ENCODE measurements around the gene PDE7B. TPM values are rescaled to one million over a fixed set of nuclear protein-coding genes. Genes with fewer than 3 reads are reported as not detected.

PDE7B gene
- total and polyA plus RNA-seq, 2 experiments from 2014 or later: 3.1 to 6.8 TPM

- Histone ChIP-seq H3K4me3 (no peak overlapping the region), H3K9me2 (ENCODE audit: insufficient read depth) (no peaks in the 10 kb centered on the region), H3K79me2 (ENCODE audit: insufficient read depth) (peaks cover 53% of the 10 kb centered on the region), H2AFZ (peak overlapping the region; percentile 79), H4K20me1 (ENCODE audit: insufficient read depth) (no peaks in the 10 kb centered on the region), H3K9ac (no peak overlapping the region), H3K27me3 (replicated peaks; ENCODE audit: insufficient read depth) (no peaks in the 10 kb centered on the region), H3K4me2 (ENCODE audit: unreplicated experiment) (peak overlapping the region; percentile 14), H3K27ac (peak overlapping the region; percentile 19; the same call in 1 of the 2 replicates), H3K4me1 (ENCODE audit: insufficient read depth) (peaks cover 15% of the 10 kb centered on the region), H3F3A (ENCODE audit: insufficient read depth) (no peaks in the 10 kb centered on the region), H3K9me3 (ENCODE audit: low read depth) (no peaks in the 10 kb centered on the region), H3K36me3 (ENCODE audit: low read depth) (no peaks in the 10 kb centered on the region)
- DNase-seq: no peak
- in situ Hi-C loops (cut with MboI): no loop called here
- TF ChIP-seq EZH2phosphoT487 (IDR thresholded peaks at IDR 0.05; ENCODE audit: insufficient read depth, low read depth): no peak
- TF ChIP-seq EZH2 (IDR thresholded peaks at IDR 0.05; ENCODE audit: insufficient read depth, poor library complexity, severe bottlenecking): no peak
- 78 to 80% methylated on average over 12 of the region's 12 CpGs for WGBS, 2 experiments (ENCODE audit: low coverage in 1 of 2, low lambda C conversion rate in 2 of 2, missing lambda C conversion rate in 2 of 2)
Measured at GRCh38 chr6:136051140-136051775, 199.8 kb downstream of the PDE7B start.

GRCh38 chr6:136052031-136052430, 200.5 kb downstream of the PDE7B start:
- in situ Hi-C loops (cut with MboI): no loop called here
- H4K20me1 ChIP-seq (ENCODE audit: insufficient read depth): no peaks in the 10 kb centered on the region
- H3K9me3 ChIP-seq (ENCODE audit: low read depth): no peaks in the 10 kb centered on the region
- H3K36me3 ChIP-seq (ENCODE audit: low read depth): no peaks in the 10 kb centered on the region
- H3K4me3 ChIP-seq: no peak overlapping the region
- peaks cover 59% of the 10 kb centered on the region for H3K79me2 ChIP-seq (ENCODE audit: insufficient read depth)
- peaks cover 15% of the 10 kb centered on the region for H3K4me1 ChIP-seq (ENCODE audit: insufficient read depth)
- DNase-seq: no peak
- H3K27me3 ChIP-seq (replicated peaks; ENCODE audit: insufficient read depth): no peaks in the 10 kb centered on the region
- no peak overlapping the region for H3K9ac ChIP-seq
- H3K4me2 ChIP-seq (ENCODE audit: unreplicated experiment): no peak overlapping the region
- no peaks in the 10 kb centered on the region for H3K9me2 ChIP-seq (ENCODE audit: insufficient read depth)
- H2AFZ ChIP-seq: no peak overlapping the region
- 67 to 69% methylated on average over 2 of the region's 2 CpGs for WGBS, 2 experiments (ENCODE audit: low coverage in 1 of 2, low lambda C conversion rate in 2 of 2, missing lambda C conversion rate in 2 of 2)
- TF ChIP-seq EZH2 (IDR thresholded peaks at IDR 0.05; ENCODE audit: insufficient read depth, poor library complexity, severe bottlenecking) (no peak), EZH2phosphoT487 (IDR thresholded peaks at IDR 0.05; ENCODE audit: insufficient read depth, low read depth) (no peak)
- no peaks in the 10 kb centered on the region for H3F3A ChIP-seq (ENCODE audit: insufficient read depth)
- no peak overlapping the region for H3K27ac ChIP-seq

- no peak for TF ChIP-seq EZH2phosphoT487 (IDR thresholded peaks at IDR 0.05; ENCODE audit: insufficient read depth, low read depth)
- no peak for TF ChIP-seq EZH2 (IDR thresholded peaks at IDR 0.05; ENCODE audit: insufficient read depth, poor library complexity, severe bottlenecking)
- H3K9ac ChIP-seq: no peak overlapping the region
- no peak overlapping the region for H3K4me2 ChIP-seq (ENCODE audit: unreplicated experiment)
- no peak overlapping the region for H2AFZ ChIP-seq
- no peaks in the 10 kb centered on the region for H3K36me3 ChIP-seq (ENCODE audit: low read depth)
- no peaks in the 10 kb centered on the region for H3K9me2 ChIP-seq (ENCODE audit: insufficient read depth)
- in situ Hi-C loops (cut with MboI): no loop called here
- no peak overlapping the region for H3K27ac ChIP-seq
- no peaks in the 10 kb centered on the region for H3K27me3 ChIP-seq (replicated peaks; ENCODE audit: insufficient read depth)
- 42 to 62% methylated on average over 1 of the region's 1 CpG for WGBS, 2 experiments (ENCODE audit: low coverage in 1 of 2, low lambda C conversion rate in 2 of 2, missing lambda C conversion rate in 2 of 2)
- H3K79me2 ChIP-seq (ENCODE audit: insufficient read depth): peaks cover 32% of the 10 kb centered on the region; the same call in 1 of the 2 replicates
- DNase-seq: no peak
- H3F3A ChIP-seq (ENCODE audit: insufficient read depth): no peaks in the 10 kb centered on the region
- no peak overlapping the region for H3K4me3 ChIP-seq
- H3K9me3 ChIP-seq (ENCODE audit: low read depth): no peaks in the 10 kb centered on the region
- no peaks in the 10 kb centered on the region for H4K20me1 ChIP-seq (ENCODE audit: insufficient read depth)
- H3K4me1 ChIP-seq (ENCODE audit: insufficient read depth): 0 out of 2 replicates have a peak, but pooled peaks cover 7% of the 10 kb centered on the region
Measured at GRCh38 chr6:136058852-136059251, 207.4 kb downstream of the PDE7B start.

GRCh38 chr6:136059308-136059707, 207.8 kb downstream of the PDE7B start:
- 0 out of 2 replicates have a peak, but pooled peaks cover 7% of the 10 kb centered on the region for H3K4me1 ChIP-seq (ENCODE audit: insufficient read depth)
- no peak overlapping the region for H2AFZ ChIP-seq
- no peak overlapping the region for H3K4me2 ChIP-seq (ENCODE audit: unreplicated experiment)
- no peak for DNase-seq
- in situ Hi-C loops (cut with MboI): no loop called here
- no peaks in the 10 kb centered on the region for H3K9me2 ChIP-seq (ENCODE audit: insufficient read depth)
- no peak overlapping the region for H3K9ac ChIP-seq
- WGBS, 2 experiments (ENCODE audit: low coverage in 1 of 2, low lambda C conversion rate in 2 of 2, missing lambda C conversion rate in 2 of 2): 41% methylated on average over 6 of the region's 6 CpGs
- no peak overlapping the region for H3K4me3 ChIP-seq
- no peaks in the 10 kb centered on the region for H3K27me3 ChIP-seq (replicated peaks; ENCODE audit: insufficient read depth)
- TF ChIP-seq EZH2 (IDR thresholded peaks at IDR 0.05; ENCODE audit: insufficient read depth, poor library complexity, severe bottlenecking) (no peak), EZH2phosphoT487 (IDR thresholded peaks at IDR 0.05; ENCODE audit: insufficient read depth, low read depth) (no peak)
- no peaks in the 10 kb centered on the region for H3K9me3 ChIP-seq (ENCODE audit: low read depth)
- no peak overlapping the region for H3K27ac ChIP-seq
- no peaks in the 10 kb centered on the region for H3K36me3 ChIP-seq (ENCODE audit: low read depth)
- peaks cover 32% of the 10 kb centered on the region; the same call in 1 of the 2 replicates for H3K79me2 ChIP-seq (ENCODE audit: insufficient read depth)
- no peaks in the 10 kb centered on the region for H3F3A ChIP-seq (ENCODE audit: insufficient read depth)
- H4K20me1 ChIP-seq (ENCODE audit: insufficient read depth): no peaks in the 10 kb centered on the region
